ENCODE measurements around the gene INCA1.
A peak's percentile ranks its signal among the peaks of the same experiment; 100 is the strongest.

DNA sequence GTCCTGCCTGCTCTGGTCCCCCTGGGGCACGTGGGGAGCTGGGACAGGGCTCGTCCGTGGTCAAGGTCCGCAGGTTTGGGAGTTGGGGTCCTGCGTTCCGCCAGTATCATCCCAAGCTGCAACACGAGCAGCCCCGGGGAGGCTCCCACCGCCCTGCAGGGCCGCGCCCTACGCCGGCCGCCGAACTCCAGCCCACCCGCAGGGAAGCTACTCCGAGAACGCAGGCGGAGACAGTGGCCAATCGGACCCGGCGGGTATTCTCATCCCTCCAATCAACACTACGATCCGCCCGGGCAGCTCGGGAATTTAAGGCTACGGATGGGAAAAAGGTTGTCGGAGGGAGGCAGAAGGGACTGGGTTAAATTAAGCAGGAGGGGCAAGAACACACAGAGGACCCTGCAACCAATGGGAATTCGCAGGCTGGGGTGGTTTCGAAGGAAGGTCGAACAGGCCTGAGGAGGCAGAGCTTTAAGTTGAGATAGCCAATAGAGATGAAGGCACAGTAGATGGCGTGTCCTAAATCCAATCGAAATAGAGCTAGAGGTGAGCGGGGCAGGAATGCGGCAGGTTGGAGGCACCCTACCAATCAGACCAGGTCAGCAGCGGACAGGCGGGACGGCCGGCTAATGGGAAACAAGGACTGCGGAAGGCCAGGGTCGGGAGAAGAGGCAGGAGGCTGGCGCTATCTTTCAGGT lies 30.3 kb downstream of the INCA1 start:
- TF ChIP-seq, protein P1, sequence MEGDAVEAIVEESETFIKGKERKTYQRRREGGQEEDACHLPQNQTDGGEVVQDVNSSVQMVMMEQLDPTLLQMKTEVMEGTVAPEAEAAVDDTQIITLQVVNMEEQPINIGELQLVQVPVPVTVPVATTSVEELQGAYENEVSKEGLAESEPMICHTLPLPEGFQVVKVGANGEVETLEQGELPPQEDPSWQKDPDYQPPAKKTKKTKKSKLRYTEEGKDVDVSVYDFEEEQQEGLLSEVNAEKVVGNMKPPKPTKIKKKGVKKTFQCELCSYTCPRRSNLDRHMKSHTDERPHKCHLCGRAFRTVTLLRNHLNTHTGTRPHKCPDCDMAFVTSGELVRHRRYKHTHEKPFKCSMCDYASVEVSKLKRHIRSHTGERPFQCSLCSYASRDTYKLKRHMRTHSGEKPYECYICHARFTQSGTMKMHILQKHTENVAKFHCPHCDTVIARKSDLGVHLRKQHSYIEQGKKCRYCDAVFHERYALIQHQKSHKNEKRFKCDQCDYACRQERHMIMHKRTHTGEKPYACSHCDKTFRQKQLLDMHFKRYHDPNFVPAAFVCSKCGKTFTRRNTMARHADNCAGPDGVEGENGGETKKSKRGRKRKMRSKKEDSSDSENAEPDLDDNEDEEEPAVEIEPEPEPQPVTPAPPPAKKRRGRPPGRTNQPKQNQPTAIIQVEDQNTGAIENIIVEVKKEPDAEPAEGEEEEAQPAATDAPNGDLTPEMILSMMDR (IDR thresholded peaks at IDR 0.05): peak in 1 of 7 experiments; percentile 10
- peak in 1 of 3 donors; percentile 23 for TF ChIP-seq POLR2A (IDR thresholded peaks at IDR 0.05)
